ENCODE results near the gene COL5A1.

DNA sequence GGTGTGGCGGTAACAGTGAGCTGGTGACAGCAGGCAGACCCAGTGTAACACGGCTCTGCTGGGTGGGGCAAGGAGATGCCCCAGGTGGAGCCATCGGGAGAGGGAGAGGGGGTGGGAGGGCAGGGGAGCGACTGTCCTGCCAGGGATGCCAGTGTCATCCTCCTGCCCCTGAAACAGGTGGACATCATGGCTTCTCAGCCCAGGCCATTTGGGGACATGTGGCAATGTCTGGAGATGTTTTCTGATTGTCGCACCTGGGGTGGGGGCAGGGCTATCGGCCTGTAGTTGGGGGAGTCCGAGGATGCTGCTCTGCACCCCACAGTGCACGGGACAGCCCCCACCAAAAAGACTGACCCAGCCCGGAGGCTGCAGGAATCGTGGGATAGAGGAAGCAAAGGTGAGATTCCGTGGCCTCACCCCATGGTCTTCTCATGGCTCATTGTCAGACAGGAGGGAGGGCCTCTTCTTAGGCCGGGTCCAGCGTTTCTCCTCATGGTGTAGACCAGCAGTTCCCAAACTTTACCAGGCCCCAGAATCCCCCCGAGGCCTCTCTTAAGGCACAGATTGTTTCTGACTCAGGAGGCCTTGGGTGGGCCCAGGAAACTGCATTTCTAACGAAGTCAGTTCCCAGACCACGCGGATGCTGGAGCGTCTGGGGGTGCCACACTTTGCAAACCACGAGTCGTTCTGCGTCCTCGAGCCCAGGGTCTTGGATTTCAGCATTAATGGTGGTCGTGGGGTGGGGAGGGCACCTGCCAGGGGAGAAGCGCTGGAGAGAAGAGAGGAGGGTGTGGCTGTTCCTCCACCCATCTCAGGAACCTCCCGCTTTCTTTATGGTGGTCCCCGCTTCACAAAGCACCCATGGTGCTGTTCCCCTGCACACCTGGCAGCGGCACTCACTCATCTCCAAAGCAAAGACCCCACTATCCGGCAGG is 11.0 kb downstream of the COL5A1 start:
- TF ChIP-seq, protein P1, sequence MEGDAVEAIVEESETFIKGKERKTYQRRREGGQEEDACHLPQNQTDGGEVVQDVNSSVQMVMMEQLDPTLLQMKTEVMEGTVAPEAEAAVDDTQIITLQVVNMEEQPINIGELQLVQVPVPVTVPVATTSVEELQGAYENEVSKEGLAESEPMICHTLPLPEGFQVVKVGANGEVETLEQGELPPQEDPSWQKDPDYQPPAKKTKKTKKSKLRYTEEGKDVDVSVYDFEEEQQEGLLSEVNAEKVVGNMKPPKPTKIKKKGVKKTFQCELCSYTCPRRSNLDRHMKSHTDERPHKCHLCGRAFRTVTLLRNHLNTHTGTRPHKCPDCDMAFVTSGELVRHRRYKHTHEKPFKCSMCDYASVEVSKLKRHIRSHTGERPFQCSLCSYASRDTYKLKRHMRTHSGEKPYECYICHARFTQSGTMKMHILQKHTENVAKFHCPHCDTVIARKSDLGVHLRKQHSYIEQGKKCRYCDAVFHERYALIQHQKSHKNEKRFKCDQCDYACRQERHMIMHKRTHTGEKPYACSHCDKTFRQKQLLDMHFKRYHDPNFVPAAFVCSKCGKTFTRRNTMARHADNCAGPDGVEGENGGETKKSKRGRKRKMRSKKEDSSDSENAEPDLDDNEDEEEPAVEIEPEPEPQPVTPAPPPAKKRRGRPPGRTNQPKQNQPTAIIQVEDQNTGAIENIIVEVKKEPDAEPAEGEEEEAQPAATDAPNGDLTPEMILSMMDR (conservative IDR thresholded peaks at IDR 0.05 in 1 of 2, IDR thresholded peaks at IDR 0.05 in 1 of 2; ENCODE audit: low read depth in 1 of 2, low read length in 2 of 2), result no peak
- TF ChIP-seq EZH2 (IDR thresholded peaks at IDR 0.05; ENCODE audit: low read length, missing control alignments), result no peak

Data from fibroblast of lung (primary cell).